Measurements from ENCODE around the gene ADH1B. TPM values are rescaled to one million over a fixed set of nuclear protein-coding genes. Genes with fewer than 3 reads are reported as not detected.
A peak's percentile ranks its signal among the peaks of the same experiment; 100 is the strongest.

ADH1B gene
- total and polyA plus RNA-seq, 2 of the 4 experiments (the other 2 are of a cell fraction), result 0.36 to 0.46 TPM

DNA sequence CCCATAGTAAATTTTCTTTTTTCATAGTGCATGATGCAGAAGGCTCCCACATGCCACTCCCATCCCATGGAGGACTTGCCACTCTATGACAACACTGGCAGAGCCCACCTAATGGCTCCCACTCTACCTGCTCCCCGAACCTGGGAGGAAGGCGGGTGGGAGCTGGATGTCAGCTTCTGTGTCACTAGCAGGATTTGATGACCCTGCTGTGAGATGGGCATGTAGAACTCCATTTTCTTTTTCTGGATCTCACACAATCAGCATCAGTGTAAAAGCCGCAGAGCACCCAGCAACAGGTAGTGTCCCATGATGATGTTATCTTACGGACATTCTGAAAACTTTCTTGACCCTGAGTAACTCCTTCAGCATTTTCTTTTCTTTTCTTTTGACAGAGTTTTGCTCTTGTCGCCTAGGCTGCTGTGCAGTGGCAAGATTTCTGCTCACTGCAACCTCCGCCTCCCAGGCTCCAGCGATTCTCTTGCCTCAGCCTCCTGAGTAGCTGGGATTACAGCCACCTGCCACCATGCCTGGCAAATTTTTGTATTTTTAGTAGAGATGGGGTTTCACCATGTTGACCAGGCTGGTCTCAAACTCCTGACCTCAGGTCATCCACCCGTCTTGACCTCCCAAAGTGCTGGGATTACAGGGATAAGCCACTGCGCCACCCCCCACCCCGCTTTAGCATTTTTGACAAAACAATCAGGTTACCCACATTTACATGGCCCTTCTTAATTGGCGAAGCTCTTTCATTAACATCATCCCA, 15.4 kb downstream of the ADH1B start:
- H3K9me1 ChIP-seq (ENCODE audit: insufficient read depth, low read length), result no peaks in the 10 kb centered on the region
- TF ChIP-seq NFE2L2 (IDR thresholded peaks at IDR 0.05; ENCODE audit: low read depth, low read length) (no peak), FOS (IDR thresholded peaks at IDR 0.05; ENCODE audit: low read depth, low read length) (no peak), MAFK (IDR thresholded peaks at IDR 0.05; ENCODE audit: low read depth, low read length) (no peak), MXI1 (IDR thresholded peaks at IDR 0.05; ENCODE audit: borderline replicate concordance, low read depth, low read length) (no peak), MAZ (IDR thresholded peaks at IDR 0.05; ENCODE audit: borderline replicate concordance, low read depth, low read length) (no peak), RFX5 (IDR thresholded peaks at IDR 0.05; ENCODE audit: low read depth, low read length) (no peak), CHD1 (IDR thresholded peaks at IDR 0.05; ENCODE audit: low read depth, low read length) (no peak), SMC3 (IDR thresholded peaks at IDR 0.05; ENCODE audit: low read depth, low read length) (no peak), RAD21 (IDR thresholded peaks at IDR 0.05; ENCODE audit: low read length) (no peak), CEBPB (IDR thresholded peaks at IDR 0.05; ENCODE audit: low read depth, low read length) (no peak), BHLHE40 (IDR thresholded peaks at IDR 0.05; ENCODE audit: low read depth, low read length) (no peak), RCOR1 (IDR thresholded peaks at IDR 0.05; ENCODE audit: insufficient replicate concordance, low read length) (no peak)
- TF ChIP-seq, protein P1, sequence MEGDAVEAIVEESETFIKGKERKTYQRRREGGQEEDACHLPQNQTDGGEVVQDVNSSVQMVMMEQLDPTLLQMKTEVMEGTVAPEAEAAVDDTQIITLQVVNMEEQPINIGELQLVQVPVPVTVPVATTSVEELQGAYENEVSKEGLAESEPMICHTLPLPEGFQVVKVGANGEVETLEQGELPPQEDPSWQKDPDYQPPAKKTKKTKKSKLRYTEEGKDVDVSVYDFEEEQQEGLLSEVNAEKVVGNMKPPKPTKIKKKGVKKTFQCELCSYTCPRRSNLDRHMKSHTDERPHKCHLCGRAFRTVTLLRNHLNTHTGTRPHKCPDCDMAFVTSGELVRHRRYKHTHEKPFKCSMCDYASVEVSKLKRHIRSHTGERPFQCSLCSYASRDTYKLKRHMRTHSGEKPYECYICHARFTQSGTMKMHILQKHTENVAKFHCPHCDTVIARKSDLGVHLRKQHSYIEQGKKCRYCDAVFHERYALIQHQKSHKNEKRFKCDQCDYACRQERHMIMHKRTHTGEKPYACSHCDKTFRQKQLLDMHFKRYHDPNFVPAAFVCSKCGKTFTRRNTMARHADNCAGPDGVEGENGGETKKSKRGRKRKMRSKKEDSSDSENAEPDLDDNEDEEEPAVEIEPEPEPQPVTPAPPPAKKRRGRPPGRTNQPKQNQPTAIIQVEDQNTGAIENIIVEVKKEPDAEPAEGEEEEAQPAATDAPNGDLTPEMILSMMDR (conservative IDR thresholded peaks at IDR 0.05; ENCODE audit: low read depth, low read length), result no peak
- TF ChIP-seq, protein P2, sequence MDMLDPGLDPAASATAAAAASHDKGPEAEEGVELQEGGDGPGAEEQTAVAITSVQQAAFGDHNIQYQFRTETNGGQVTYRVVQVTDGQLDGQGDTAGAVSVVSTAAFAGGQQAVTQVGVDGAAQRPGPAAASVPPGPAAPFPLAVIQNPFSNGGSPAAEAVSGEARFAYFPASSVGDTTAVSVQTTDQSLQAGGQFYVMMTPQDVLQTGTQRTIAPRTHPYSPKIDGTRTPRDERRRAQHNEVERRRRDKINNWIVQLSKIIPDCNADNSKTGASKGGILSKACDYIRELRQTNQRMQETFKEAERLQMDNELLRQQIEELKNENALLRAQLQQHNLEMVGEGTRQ (IDR thresholded peaks at IDR 0.05; ENCODE audit: low read depth, low read length), result no peak

More for the DNA sequence above, 15.4 kb downstream of the ADH1B start:
- ChIA-PET POLR2A (ENCODE audit: unreplicated experiment) (no interaction called here), CTCF (no interaction called here)
- Histone ChIP-seq H2AFZ (replicated peaks; ENCODE audit: low read length, poor library complexity) (peak overlapping the region; percentile 43), H2BK5ac (ENCODE audit: low read depth, low read length, poor library complexity, severe bottlenecking) (no peak overlapping the region), H3K79me1 (ENCODE audit: low read depth in 1 of 2, low read length in 2 of 2) (no peaks in the 10 kb centered on the region), H3K9ac (ENCODE audit: low read depth, low read length) (no peak overlapping the region), H2AK9ac (replicated peaks; ENCODE audit: low read depth, low read length, poor library complexity) (no peak overlapping the region), H3K18ac (ENCODE audit: low read depth, low read length) (no peak overlapping the region; the same call in 1 of the 2 replicates), H3K9me3 (ENCODE audit: control insufficient read depth, insufficient read depth, low read length) (no peaks in the 10 kb centered on the region), H3K4me2 (ENCODE audit: low read depth, low read length) (no peak overlapping the region), H2BK15ac (ENCODE audit: low read depth, low read length) (peak overlapping the region; percentile 90; the same call in 1 of the 3 replicates), H3K4ac (ENCODE audit: low read depth, low read length) (no peak overlapping the region), H2BK20ac (ENCODE audit: low read depth, low read length) (peak overlapping the region; percentile 53), H3K4me3 (ENCODE audit: insufficient read depth, low read depth, low read length) (no peak overlapping the region), H3K36me3 (ENCODE audit: control insufficient read depth, insufficient read depth, low read length) (peaks cover 3% of the 10 kb centered on the region; the same call in 1 of the 2 replicates), H2BK120ac (ENCODE audit: low read depth, low read length) (peak overlapping the region; percentile 48; the same call in 1 of the 2 replicates), H3K56ac (ENCODE audit: extremely low read depth, insufficient read depth, low read length) (no peak overlapping the region), H2AK5ac (ENCODE audit: low read depth, low read length) (peak overlapping the region; percentile 50; the same call in 1 of the 2 replicates), H4K8ac (ENCODE audit: low read depth in 2 of 2, low read length in 2 of 2) (0 out of 4 replicates have a peak overlapping the region, but pooled peaks of 1 of the 2 experiments have one; percentile 25), H3K4me1 (ENCODE audit: control insufficient read depth, insufficient read depth, low read length) (peaks cover 3% of the 10 kb centered on the region), H3K27me3 (ENCODE audit: control insufficient read depth, insufficient read depth, low read length) (no peaks in the 10 kb centered on the region), H3K27ac (ENCODE audit: insufficient read depth, low read length) (no peak overlapping the region), H4K20me1 (ENCODE audit: insufficient read depth, low read length) (no peaks in the 10 kb centered on the region), H4K5ac (ENCODE audit: low read depth, low read length) (no peak overlapping the region; the same call in 1 of the 2 replicates), H3K23ac (ENCODE audit: low read depth, low read length) (no peak overlapping the region), H3K14ac (replicated peaks; ENCODE audit: low read depth, low read length) (0 out of 2 replicates have a peak overlapping the region, but pooled peaks have one; percentile 22), H4K91ac (ENCODE audit: insufficient read depth, low read depth, low read length) (no peak overlapping the region)
- dilution Hi-C loops (cut with HindIII; ENCODE audit: low sequenced_read_pairs, unreplicated experiment), result no loop called here
- WGBS, 2 experiments (ENCODE audit: extremely low coverage in 2 of 2, insufficient read length in 1 of 2), result 94% methylated on average over 2 of the region's 11 CpGs; no CpG with 5 or more reads in 1 of the 2 experiments
- DNase-seq (no peak), ATAC-seq (ENCODE audit: low read depth) (no peak)
- in situ Hi-C loops (cut with MboI; ENCODE audit: low sequenced_read_pairs), result no loop called here
- no TSS peak for BruUV-seq (replicated peaks)
- intact Hi-C loops (cut with micrococcal nuclease), result no loop called here
